Neural cell (in vitro differentiated cells): ENCODE measurements around the gene ALMS1. TPM values are rescaled to one million over a fixed set of nuclear protein-coding genes. Genes with fewer than 3 reads are reported as not detected.

Experiments
- H2AFZ ChIP-seq: fragments of 200-600, 300-800 bp; sonication (generic), shearing (Covaris generic); 2 replicates; pipeline ENCODE4 v1.6.0; 2014; ENCODE audit warnings: low read depth, mild to moderate bottlenecking, antibody characterized with exemption, low read length, moderate library complexity
- H3F3A ChIP-seq: fragments of 200-600 bp; shearing (Covaris generic); 2 replicates; pipeline ENCODE4 v1.6.1; 2016; ENCODE audit warnings: mild to moderate bottlenecking, moderate library complexity, mixed read lengths, antibody characterized with exemption, low read length; ENCODE audit not compliant: insufficient read depth, poor library complexity, severe bottlenecking
- H3K27ac ChIP-seq: fragments of 200-600, 300-800 bp; sonication (generic), shearing (Covaris generic); 2 replicates; pipeline ENCODE4 v1.5.1; 2014; ENCODE audit warnings: mild to moderate bottlenecking, low read length, moderate library complexity
- H3K27me3 ChIP-seq: fragments of 300-800, 200-600 bp; sonication (generic), shearing (Covaris generic); 2 replicates; pipeline ENCODE4 v1.6.0; 2014; ENCODE audit warnings: mild to moderate bottlenecking, low read depth, low read length, moderate library complexity; ENCODE audit not compliant: insufficient read depth
- H3K36me3 ChIP-seq: fragments of 300-800, 200-600 bp; sonication (generic), shearing (Covaris generic); 2 replicates; pipeline ENCODE4 v1.5.1; 2014; ENCODE audit warnings: mild to moderate bottlenecking, antibody characterized with exemption, low read length, moderate library complexity; ENCODE audit not compliant: insufficient read depth
- H3K4me2 ChIP-seq: fragments of 300-800, 200-600 bp; sonication (generic), shearing (Covaris generic); 2 replicates; pipeline ENCODE4 v1.6.0; 2014; ENCODE audit warnings: mild to moderate bottlenecking, low read length
- H3K4me3 ChIP-seq: fragments of 300-800, 200-600 bp; sonication (generic), shearing (Covaris generic); 2 replicates; pipeline ENCODE4 v1.5.1; 2014; ENCODE audit warnings: mild to moderate bottlenecking, low read length, moderate library complexity
- H3K79me2 ChIP-seq: fragments of 200-600 bp; shearing (Covaris generic); replicated peaks from 2 replicates; pipeline ENCODE4 v1.6.0; 2014; ENCODE audit warnings: mild to moderate bottlenecking, low read length, moderate library complexity; ENCODE audit not compliant: insufficient read depth
- H3K9ac ChIP-seq: fragments of 300-800, 200-600 bp; sonication (generic), shearing (Covaris generic); 2 replicates; pipeline ENCODE4 v1.6.1; 2016; ENCODE audit warnings: mild to moderate bottlenecking, low read length, mixed read lengths
- H3K9me2 ChIP-seq: fragments of 200-600 bp; shearing (Covaris generic); 2 replicates; pipeline ENCODE4 v1.6.1; 2016; ENCODE audit warnings: mild to moderate bottlenecking, low read length, mixed read lengths; ENCODE audit not compliant: insufficient read depth
- H3K9me3 ChIP-seq: fragments of 200-600, 300-800 bp; sonication (generic), shearing (Covaris generic); 2 replicates; pipeline ENCODE4 v1.6.1; 2016; ENCODE audit warnings: mild to moderate bottlenecking, mixed run types, low read length, moderate library complexity, mixed read lengths
- H4K20me1 ChIP-seq: fragments of 200-600 bp; shearing (Covaris generic); 2 replicates; pipeline ENCODE4 v1.6.1; 2016; ENCODE audit warnings: mild to moderate bottlenecking, mixed run types; ENCODE audit not compliant: insufficient read depth
- CTCF ChIP-seq: fragments of 450-650 bp; IDR thresholded peaks from 2 replicates; pipeline ENCODE4 v1.5.1; 2014; ENCODE audit warnings: antibody characterized with exemption, mild to moderate bottlenecking, moderate library complexity; ENCODE audit not compliant: poor library complexity, severe bottlenecking
- EP300 ChIP-seq: fragments of 450-650 bp; conservative IDR thresholded peaks from 2 replicates; pipeline ENCODE4 v1.6.1; 2014; ENCODE audit warnings: antibody characterized with exemption, mild to moderate bottlenecking, moderate library complexity; ENCODE audit not compliant: poor library complexity, severe bottlenecking
- EZH2 ChIP-seq: fragments of 200-600, 300-800 bp; shearing (Covaris generic), sonication (generic); IDR thresholded peaks from 2 replicates; pipeline ENCODE4 v1.6.1; 2014; ENCODE audit warnings: antibody characterized with exemption, low read length, borderline replicate concordance, mild to moderate bottlenecking; ENCODE audit not compliant: insufficient read depth, poor library complexity, severe bottlenecking
- MXI1 ChIP-seq: fragments of 450-650 bp; conservative IDR thresholded peaks from 2 replicates; pipeline ENCODE4 v1.6.1; 2014; ENCODE audit warnings: antibody characterized with exemption, mild to moderate bottlenecking; ENCODE audit not compliant: poor library complexity, severe bottlenecking
- POLR2AphosphoS5 ChIP-seq: IDR thresholded peaks from 2 replicates; pipeline ENCODE4 v1.6.1; 2012
- RAD21 ChIP-seq: fragments of 450-650 bp; conservative IDR thresholded peaks from 2 replicates; pipeline ENCODE4 v1.6.1; 2014; ENCODE audit warnings: antibody characterized with exemption, mild to moderate bottlenecking, moderate library complexity
- REST ChIP-seq: IDR thresholded peaks from 2 replicates; pipeline ENCODE4 v1.6.1; 2012; ENCODE audit warnings: borderline replicate concordance
- SMC3 ChIP-seq: fragments of 450-650 bp; conservative IDR thresholded peaks from 2 replicates; pipeline ENCODE4 v1.6.1; 2014; ENCODE audit warnings: antibody characterized with exemption, mild to moderate bottlenecking, moderate library complexity; ENCODE audit not compliant: poor library complexity
- TAF1 ChIP-seq: IDR thresholded peaks from 2 replicates; pipeline ENCODE4 v1.6.1; 2012; ENCODE audit warnings: low read depth
- polyA plus RNA-seq: library from polyadenylated mRNA; depleted of rRNA; stranded (reverse); fragments of >200 nt; gene quantifications from 2 replicates; pipeline ENCODE4 v1.2.3, GENCODE V29; 2014

The ALMS1 gene
- polyA plus RNA-seq, 1 donor from 2014 or later, result 12.2 TPM

GRCh38 chr2:73418343-73418742, 32.7 kb downstream of the ALMS1 start:
- no peak for TF ChIP-seq MXI1
- TF ChIP-seq TAF1, result no peak
- TF ChIP-seq SMC3, result no peak
- no peak for TF ChIP-seq CTCF
- no peak for TF ChIP-seq POLR2AphosphoS5
- no peak for TF ChIP-seq EP300
- no peak for TF ChIP-seq EZH2
- no peak for TF ChIP-seq RAD21
- TF ChIP-seq REST, result no peak
- no peak overlapping the region for H2AFZ ChIP-seq

GRCh38 chr2:73423913-73424312, 38.3 kb downstream of the ALMS1 start:
- no peaks in the 10 kb centered on the region for H3F3A ChIP-seq
- TF ChIP-seq EZH2 (no peak), REST (no peak), SMC3 (no peak), TAF1 (no peak), CTCF (no peak), EP300 (no peak), MXI1 (no peak), POLR2AphosphoS5 (no peak), RAD21 (no peak)
- no peaks in the 10 kb centered on the region for H3K9me3 ChIP-seq
- no peaks in the 10 kb centered on the region for H3K9me2 ChIP-seq
- H3K27me3 ChIP-seq, result no peaks in the 10 kb centered on the region
- H3K4me3 ChIP-seq, result no peak overlapping the region
- peaks cover 7% of the 10 kb centered on the region for H3K36me3 ChIP-seq
- H4K20me1 ChIP-seq, result no peaks in the 10 kb centered on the region
- no peak overlapping the region for H2AFZ ChIP-seq
- no peak overlapping the region for H3K27ac ChIP-seq
- no peak overlapping the region for H3K9ac ChIP-seq
- H3K79me2 ChIP-seq, result no peaks in the 10 kb centered on the region
- H3K4me2 ChIP-seq, result no peak overlapping the region

More at GRCh38 chr2:73418343-73418742, 32.7 kb downstream of the ALMS1 start:
- no peak overlapping the region for H3K4me3 ChIP-seq
- H3K36me3 ChIP-seq, result no peaks in the 10 kb centered on the region
- no peak overlapping the region for H3K4me2 ChIP-seq
- H3K9me2 ChIP-seq, result no peaks in the 10 kb centered on the region
- no peaks in the 10 kb centered on the region for H3K27me3 ChIP-seq
- no peaks in the 10 kb centered on the region for H3K79me2 ChIP-seq
- no peaks in the 10 kb centered on the region for H3F3A ChIP-seq
- no peak overlapping the region for H3K27ac ChIP-seq
- no peaks in the 10 kb centered on the region for H4K20me1 ChIP-seq
- no peak overlapping the region for H3K9ac ChIP-seq
- no peaks in the 10 kb centered on the region for H3K9me3 ChIP-seq
